SK-N-SH (cell line): ENCODE data around the gene OPRM1. TPM values are rescaled to one million over a fixed set of nuclear protein-coding genes. Genes with fewer than 3 reads are reported as not detected.

Source experiments
- CTCF ChIA-PET: fragments of 300-600, 350-600 bp; formaldehyde crosslinking; extraction: SDS; loops from one replicate; lab custom pipeline; 2021; lab: Yijun Ruan, JAX
- POLR2A ChIA-PET: fragments of 350-600 bp; sonication (Branson Sonifier 250); formaldehyde crosslinking; extraction: SDS; loops from one replicate; lab custom pipeline; 2020; ENCODE audit warnings: antibody characterized with exemption, inconsistent platforms; lab: Yijun Ruan, JAX
- DNase-seq: peaks from one replicate; pipeline ENCODE4 v3.0.0; 2012
- H2AFZ ChIP-seq: fragments of 200-600 bp; sonication (generic); 2 replicates; pipeline ENCODE4 v1.8.1; 2016; ENCODE audit warnings: antibody characterized with exemption, mild to moderate bottlenecking, low read depth
- H3F3A ChIP-seq: fragments of 200-600 bp; sonication (generic); replicated peaks from 2 replicates; pipeline ENCODE3; 2016; ENCODE audit warnings: antibody characterized with exemption, mild to moderate bottlenecking; ENCODE audit not compliant: insufficient read depth
- H3K27ac ChIP-seq, 2 experiments: fragments of 200-500 bp in 1 of 2; fragments of 200-600 bp in 1 of 2; sonication (Bioruptor generic) in 1 of 2; sonication (generic), shearing (Covaris generic) in 1 of 2; 2 replicates each; pipeline versions ENCODE4 v1.5.1 to v1.6.1; 2014 to 2016; ENCODE audit warnings: low read depth in 2 of 2, inconsistent platforms in 1 of 2, low read length in 1 of 2, mild to moderate bottlenecking in 1 of 2, mixed read lengths in 1 of 2
- H3K27me3 ChIP-seq: fragments of 200-600 bp; sonication (generic), shearing (Covaris generic); 2 replicates; pipeline ENCODE4 v1.6.1; 2016; ENCODE audit warnings: mixed run types; ENCODE audit not compliant: insufficient read depth
- H3K36me3 ChIP-seq, 2 experiments: fragments of 200-500 bp in 1 of 2; fragments of 200-600 bp in 1 of 2; sonication (Bioruptor generic) in 1 of 2; sonication (generic) in 1 of 2; replicated peaks in 1 of 2; 2 replicates each; pipeline versions ENCODE3 to v1.5.1; 2014 to 2016; ENCODE audit warnings: low read length in 1 of 2, mild to moderate bottlenecking in 1 of 2; ENCODE audit not compliant: insufficient read depth in 2 of 2, control insufficient read depth in 1 of 2
- H3K4me1 ChIP-seq, 2 experiments: fragments of 200-500 bp in 1 of 2; fragments of 200-600 bp in 1 of 2; sonication (Bioruptor generic) in 1 of 2; sonication (generic), shearing (Covaris generic) in 1 of 2; 2 replicates each; pipeline versions ENCODE4 v1.5.1 to v1.6.1; 2014 to 2016; ENCODE audit warnings: low read depth in 1 of 2, low read length in 1 of 2, mixed run types in 1 of 2; ENCODE audit not compliant: insufficient read depth in 2 of 2, control insufficient read depth in 1 of 2
- H3K4me2 ChIP-seq: fragments of 200-600 bp; sonication (generic), shearing (Covaris generic); 2 replicates; pipeline ENCODE4 v1.6.1; 2017; ENCODE audit warnings: mixed run types
- H3K4me3 ChIP-seq, 2 experiments: fragments of 200-500 bp in 1 of 2; fragments of 200-600 bp in 1 of 2; sonication (Bioruptor generic) in 1 of 2; sonication (generic), shearing (Covaris generic) in 1 of 2; 2 replicates each; pipeline versions ENCODE4 v1.5.1 to v1.8.1; 2014 to 2016; ENCODE audit warnings: low read depth in 2 of 2, inconsistent platforms in 1 of 2, low read length in 1 of 2, mild to moderate bottlenecking in 1 of 2, mixed read lengths in 1 of 2, moderate library complexity in 1 of 2
- H3K79me2 ChIP-seq: fragments of 200-600 bp; sonication (generic); 2 replicates; pipeline ENCODE4 v1.8.1; 2017; ENCODE audit warnings: mild to moderate bottlenecking; ENCODE audit not compliant: insufficient read depth
- H3K9ac ChIP-seq: fragments of 200-600 bp; sonication (generic); 2 replicates; pipeline ENCODE4 v1.6.1; 2017; ENCODE audit warnings: mixed run types
- H3K9me2 ChIP-seq: fragments of 200-600 bp; sonication (generic); 2 replicates; pipeline ENCODE4 v1.6.1; 2017; ENCODE audit warnings: mixed run types
- H3K9me3 ChIP-seq: fragments of 200-600 bp; sonication (generic); 2 replicates; pipeline ENCODE4 v1.6.1; 2017; ENCODE audit warnings: mixed run types, mild to moderate bottlenecking, moderate library complexity
- H4K20me1 ChIP-seq: fragments of 200-600 bp; sonication (generic); 2 replicates; pipeline ENCODE4 v1.6.1; 2017; ENCODE audit warnings: mild to moderate bottlenecking, mixed run types; ENCODE audit not compliant: insufficient read depth
- EP300 ChIP-seq, 2 experiments: IDR thresholded peaks; 2 replicates each; pipeline versions ENCODE4 v1.4.0 to v1.6.1; 2012; ENCODE audit warnings: borderline replicate concordance in 1 of 2, low read depth in 1 of 2, low read length in 1 of 2
- MEF2A ChIP-seq: IDR thresholded peaks from 2 replicates; pipeline ENCODE4 v1.4.0; 2012; ENCODE audit warnings: low read depth, borderline replicate concordance
- NFIC ChIP-seq: IDR thresholded peaks from 2 replicates; pipeline ENCODE4 v1.4.0; 2012; ENCODE audit warnings: borderline replicate concordance
- RAD21 ChIP-seq: IDR thresholded peaks from 2 replicates; pipeline ENCODE4 v1.6.1; 2012; ENCODE audit warnings: mild to moderate bottlenecking, low read length
- REST ChIP-seq: IDR thresholded peaks from 2 replicates; pipeline ENCODE4 v1.6.1; 2012; ENCODE audit warnings: mild to moderate bottlenecking, low read depth, low read length, moderate library complexity
- RXRA ChIP-seq: IDR thresholded peaks from 2 replicates; pipeline ENCODE4 v1.4.0; 2012; ENCODE audit warnings: low read depth, mild to moderate bottlenecking, borderline replicate concordance
- SMC3 ChIP-seq: IDR thresholded peaks from 2 replicates; pipeline ENCODE4 v1.6.1; 2012; ENCODE audit warnings: low read depth, low read length, improper control_type of control experiment
- TEAD4 ChIP-seq: IDR thresholded peaks from 2 replicates; pipeline ENCODE4 v1.4.0; 2012; ENCODE audit warnings: mild to moderate bottlenecking, borderline replicate concordance; ENCODE audit not compliant: insufficient read depth
- USF2 ChIP-seq: fragments of 150-350 bp; IDR thresholded peaks from 2 replicates; pipeline ENCODE4 v1.6.1; 2017; ENCODE audit warnings: antibody characterized with exemption, low read length, low read depth, borderline replicate concordance
- YY1 ChIP-seq: IDR thresholded peaks from 2 replicates; pipeline ENCODE4 v1.4.0; 2012; ENCODE audit warnings: low read depth, mild to moderate bottlenecking
- WGBS: methylation state at CpG from one replicate; pipeline ENCODE4 v1.1.6; 2017; ENCODE audit warnings: low lambda C conversion rate; 5-methylcytosine and 5-hydroxymethylcytosine counted together
- polyA plus RNA-seq, 3 experiments: library from polyadenylated mRNA; depleted of rRNA; stranded (reverse); fragments of >200 nt; gene quantifications; 2 replicates each; pipeline ENCODE4 v1.2.3, GENCODE V29; 2012

OPRM1 gene
- polyA plus RNA-seq, 1 of the 3 experiments (the other 2 are of a cell fraction) = 0.15 TPM

- Histone ChIP-seq H3K36me3 (no peaks in the 10 kb centered on the region), H4K20me1 (no peaks in the 10 kb centered on the region), H3K4me2 (no peak overlapping the region), H3K9me2 (no peaks in the 10 kb centered on the region), H3K27me3 (no peaks in the 10 kb centered on the region), H3K27ac (no peak overlapping the region), H3K9me3 (no peaks in the 10 kb centered on the region), H3K79me2 (no peaks in the 10 kb centered on the region), H2AFZ (no peak overlapping the region), H3F3A (no peaks in the 10 kb centered on the region), H3K4me3 (no peak overlapping the region), H3K4me1 (no peaks in the 10 kb centered on the region), H3K9ac (no peak overlapping the region)
- TF ChIP-seq RXRA = no peak
- no peak for TF ChIP-seq RAD21
- no peak for TF ChIP-seq EP300 (IDR thresholded peaks at IDR 0.05; ENCODE audit: borderline replicate concordance in 1 of 2, low read depth in 1 of 2, low read length in 1 of 2)
- no peak for TF ChIP-seq SMC3
- TF ChIP-seq NFIC = no peak
- TF ChIP-seq REST = no peak
- no peak for TF ChIP-seq YY1
- TF ChIP-seq MEF2A = no peak
- TF ChIP-seq USF2 = no peak
- 74% methylated on average over 6 of the region's 6 CpGs for WGBS
- no peak for DNase-seq
- ChIA-PET CTCF (no interaction called here), POLR2A (no interaction called here)
Observed at GRCh38 chr6:154229786-154230185, 190.7 kb downstream of the OPRM1 start.

GRCh38 chr6:154230393-154230792 lies 191.4 kb downstream of the OPRM1 start:
- Histone ChIP-seq H3K9me2 (no peaks in the 10 kb centered on the region), H3K9ac (no peak overlapping the region), H3K4me3 (no peak overlapping the region), H3F3A (no peaks in the 10 kb centered on the region), H2AFZ (no peak overlapping the region), H4K20me1 (no peaks in the 10 kb centered on the region), H3K36me3 (no peaks in the 10 kb centered on the region), H3K4me1 (no peaks in the 10 kb centered on the region), H3K79me2 (no peaks in the 10 kb centered on the region), H3K4me2 (no peak overlapping the region), H3K27ac (no peak overlapping the region), H3K27me3 (no peaks in the 10 kb centered on the region), H3K9me3 (no peaks in the 10 kb centered on the region)
- POLR2A ChIA-PET = no interaction called here
- 75% methylated on average over 3 of the region's 3 CpGs for WGBS
- CTCF ChIA-PET = no interaction called here
- TF ChIP-seq TEAD4 = no peak
- DNase-seq = no peak
